Mononuclear cell (primary cell): ENCODE measurements around the gene TOPORS. TPM values are rescaled to one million over a fixed set of nuclear protein-coding genes. Genes with fewer than 3 reads are reported as not detected.
"Not testable (repeated sequence)": the region's sequence is repeated elsewhere in the genome, so short reads cannot be mapped to it uniquely, and the experiment has no call there.

Source experiments
- H3K27me3 ChIP-seq: 2 replicates; pipeline ENCODE4 v1.6.0; 2011; ENCODE audit warnings: low read length, control low read depth; ENCODE audit not compliant: insufficient read depth
- H3K4me1 ChIP-seq: 2 replicates; pipeline ENCODE4 v1.5.1; 2011; ENCODE audit warnings: mild to moderate bottlenecking, low read length, control low read depth; ENCODE audit not compliant: insufficient read depth
- H3K4me3 ChIP-seq: 2 replicates; pipeline ENCODE4 v1.5.1; 2011; ENCODE audit warnings: mild to moderate bottlenecking, low read length, moderate library complexity
- H3K9me3 ChIP-seq: 2 replicates; pipeline ENCODE4 v1.5.1; 2011; ENCODE audit warnings: low read depth, mild to moderate bottlenecking, control low read depth, low read length
- total RNA-seq: library from RNA; depleted of rRNA; stranded (reverse); fragments of >200 nt; gene quantifications from one replicate; pipeline ENCODE4 v1.2.3, GENCODE V29; 2012

The TOPORS gene
- total RNA-seq, 1 donor = 52.3 TPM

DNA sequence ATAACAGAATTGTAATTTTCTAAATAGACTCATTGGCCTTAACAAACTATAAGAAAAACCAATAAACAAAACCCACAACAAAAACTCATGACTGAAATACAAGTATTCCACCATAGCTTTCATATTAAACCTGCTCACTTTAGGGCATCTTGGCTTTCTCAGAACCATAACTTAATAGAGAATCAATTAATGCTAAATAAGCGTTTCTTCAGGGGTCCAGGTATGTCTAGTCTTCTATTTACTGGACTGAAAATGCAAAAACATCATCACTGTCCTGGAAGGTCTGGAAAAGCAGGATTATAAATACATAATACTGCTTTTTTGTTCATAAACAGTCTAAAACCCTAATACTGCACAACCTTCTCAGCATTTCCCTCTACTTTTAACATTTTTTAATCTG lies 6.5 kb downstream of the TOPORS start:
- Histone ChIP-seq H3K4me1 (peaks cover 16% of the 10 kb centered on the region), H3K9me3 (no peaks in the 10 kb centered on the region), H3K27me3 (no peaks in the 10 kb centered on the region), H3K4me3 (no peak overlapping the region)

DNA sequence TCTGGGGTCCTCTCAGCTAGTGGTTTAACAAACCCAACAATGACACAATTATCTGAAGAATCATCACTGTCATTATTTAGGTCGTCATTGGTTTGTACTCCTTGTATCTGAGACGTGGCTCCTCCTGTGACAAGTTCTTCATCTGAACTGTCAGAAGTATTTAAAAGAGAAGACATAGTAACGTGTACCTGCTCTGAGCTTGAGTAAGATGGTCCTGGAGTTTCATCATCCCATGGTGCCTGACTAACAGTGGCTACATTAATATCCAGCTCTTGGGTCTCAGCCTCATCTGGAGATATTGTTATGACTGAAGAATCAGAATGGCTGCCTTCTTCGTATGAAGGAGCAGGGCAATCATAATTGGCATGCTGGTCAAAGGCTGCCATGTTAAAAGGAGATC lies 9.3 kb downstream of the TOPORS start:
- H3K4me3 ChIP-seq = no peak overlapping the region
- H3K9me3 ChIP-seq = no peaks in the 10 kb centered on the region
- H3K4me1 ChIP-seq = no peaks in the 10 kb centered on the region
- no peaks in the 10 kb centered on the region for H3K27me3 ChIP-seq

DNA sequence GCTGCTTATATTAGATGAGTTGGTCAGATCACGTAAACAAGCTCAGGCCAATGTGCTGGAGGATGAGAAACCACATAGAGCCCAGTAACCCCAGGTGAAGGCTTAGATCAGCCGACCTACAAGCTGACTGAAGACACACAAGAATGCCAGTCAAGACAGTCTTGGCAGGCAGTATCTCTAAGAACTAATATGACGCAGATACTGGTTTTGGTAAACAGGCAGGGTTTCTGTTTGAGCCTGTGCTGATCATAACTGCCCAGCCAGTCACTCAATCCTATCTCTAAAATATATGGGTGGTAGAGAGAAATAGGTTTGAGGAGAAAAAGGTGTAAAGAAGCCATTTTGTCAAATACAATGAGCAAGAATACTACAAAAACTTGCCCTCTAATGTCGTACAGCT lies 18.6 kb downstream of the TOPORS start:
- Histone ChIP-seq H3K4me3 (no peak overlapping the region), H3K27me3 (no peaks in the 10 kb centered on the region), H3K4me1 (no peaks in the 10 kb centered on the region), H3K9me3 (no peaks in the 10 kb centered on the region)

DNA sequence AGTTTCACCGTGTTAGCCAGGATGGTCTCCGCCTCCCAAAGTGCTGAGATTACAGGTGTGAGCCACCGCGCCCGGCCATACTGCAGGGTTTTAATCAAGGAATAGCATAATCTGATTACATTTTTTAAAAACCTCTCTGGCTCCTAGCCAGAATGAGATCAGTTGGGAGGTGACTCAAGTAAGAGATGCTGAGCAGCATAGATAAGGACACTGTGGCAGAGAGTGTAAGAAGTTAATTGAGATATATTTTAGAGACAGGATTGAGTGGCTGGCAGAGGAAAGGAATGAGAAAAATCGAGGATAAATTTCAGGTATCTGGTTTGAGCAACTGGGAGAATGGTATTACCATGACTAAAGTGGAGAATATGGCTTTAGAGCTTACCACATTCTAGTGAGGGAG lies 19.1 kb downstream of the TOPORS start:
- no peaks in the 10 kb centered on the region for H3K27me3 ChIP-seq
- H3K4me3 ChIP-seq = no peak overlapping the region
- no peaks in the 10 kb centered on the region for H3K4me1 ChIP-seq
- H3K9me3 ChIP-seq = no peaks in the 10 kb centered on the region

DNA sequence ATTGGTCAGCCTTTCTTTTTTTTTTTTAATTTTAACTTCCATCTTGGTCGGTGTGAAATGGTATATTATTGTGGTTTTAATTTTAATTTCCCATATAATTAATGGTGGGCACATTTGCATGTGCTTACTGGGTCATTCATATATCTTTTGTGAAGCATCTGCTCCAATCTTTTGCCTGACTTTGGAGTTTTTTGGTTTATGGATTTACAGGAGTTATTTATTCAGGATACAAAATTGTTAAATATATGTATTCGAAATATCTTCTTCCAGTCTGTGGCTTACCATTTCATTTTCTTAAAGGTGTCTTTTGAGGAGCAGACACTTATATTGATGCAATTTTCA lies 25.7 kb downstream of the TOPORS start:
- Histone ChIP-seq H3K4me3 (peak overlapping the region; percentile 91), H3K4me1 (peaks cover 32% of the 10 kb centered on the region), H3K9me3 (no peaks in the 10 kb centered on the region), H3K27me3 (no peaks in the 10 kb centered on the region)

DNA sequence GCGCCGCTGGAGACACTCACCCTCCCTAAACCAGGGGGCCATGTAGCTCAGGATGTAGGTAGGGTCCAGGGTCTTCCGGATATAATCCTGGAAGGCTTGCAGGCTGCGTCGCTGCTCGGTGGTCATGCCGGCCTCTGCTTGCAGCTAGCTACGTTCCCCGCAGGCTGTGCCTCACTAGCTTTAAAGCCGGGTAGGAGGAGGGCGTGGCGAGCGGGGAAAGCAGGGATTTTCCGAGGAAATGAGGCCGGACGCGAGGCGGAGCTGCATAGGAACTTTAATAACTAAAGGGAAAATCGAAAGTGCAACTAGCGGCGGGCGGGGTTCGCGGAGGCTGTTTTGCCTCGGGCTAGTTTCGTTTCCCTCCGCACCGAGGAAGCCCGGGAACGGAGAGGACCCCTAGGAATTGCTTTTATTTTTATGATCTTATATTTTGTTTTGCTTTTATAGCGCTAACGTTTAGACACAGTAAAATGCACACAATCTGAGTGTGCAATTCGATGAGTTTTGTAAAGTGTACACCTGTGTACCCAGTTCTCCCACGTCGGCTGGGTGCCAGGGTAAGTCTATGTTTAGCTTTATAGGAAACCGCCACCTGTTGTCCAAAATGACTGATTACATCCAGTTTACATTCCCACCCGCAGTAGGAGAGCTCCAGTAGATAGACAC lies 26.2 kb downstream of the TOPORS start, which contains the start of gene RIGI:
TSS of gene RIGI (minus strand) at position 156 of the 666 bp plus-strand sequence. CDS start at position 126, 30 bp downstream.
- H3K4me3 ChIP-seq = peak within 1 kb of the TSS; percentile 91

DNA sequence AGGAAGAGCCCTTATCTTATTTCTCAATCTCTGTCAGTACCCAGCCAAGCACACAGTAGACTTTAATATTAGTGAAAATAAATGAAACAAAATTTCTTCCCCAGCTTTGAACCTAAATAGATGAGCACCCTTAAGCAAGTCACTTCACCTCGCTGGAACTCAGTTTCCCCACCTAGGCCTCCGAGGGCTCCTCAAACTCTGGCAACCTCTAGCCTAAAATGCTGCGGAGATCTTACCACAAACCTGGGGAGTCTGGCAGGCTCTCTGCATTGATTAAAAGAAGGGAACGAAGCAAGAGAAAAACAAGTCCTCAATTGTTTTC lies 26.7 kb downstream of the TOPORS start:
- H3K4me3 ChIP-seq = peak overlapping the region; percentile 91
- no peaks in the 10 kb centered on the region for H3K27me3 ChIP-seq
- no peaks in the 10 kb centered on the region for H3K9me3 ChIP-seq
- H3K4me1 ChIP-seq = peaks cover 32% of the 10 kb centered on the region

More for the DNA sequence above, 26.2 kb downstream of the TOPORS start, which contains the start of gene RIGI:
- Histone ChIP-seq H3K27me3 (no peaks in the 10 kb centered on the region), H3K4me1 (peaks cover 32% of the 10 kb centered on the region), H3K9me3 (no peaks in the 10 kb centered on the region)

DNA sequence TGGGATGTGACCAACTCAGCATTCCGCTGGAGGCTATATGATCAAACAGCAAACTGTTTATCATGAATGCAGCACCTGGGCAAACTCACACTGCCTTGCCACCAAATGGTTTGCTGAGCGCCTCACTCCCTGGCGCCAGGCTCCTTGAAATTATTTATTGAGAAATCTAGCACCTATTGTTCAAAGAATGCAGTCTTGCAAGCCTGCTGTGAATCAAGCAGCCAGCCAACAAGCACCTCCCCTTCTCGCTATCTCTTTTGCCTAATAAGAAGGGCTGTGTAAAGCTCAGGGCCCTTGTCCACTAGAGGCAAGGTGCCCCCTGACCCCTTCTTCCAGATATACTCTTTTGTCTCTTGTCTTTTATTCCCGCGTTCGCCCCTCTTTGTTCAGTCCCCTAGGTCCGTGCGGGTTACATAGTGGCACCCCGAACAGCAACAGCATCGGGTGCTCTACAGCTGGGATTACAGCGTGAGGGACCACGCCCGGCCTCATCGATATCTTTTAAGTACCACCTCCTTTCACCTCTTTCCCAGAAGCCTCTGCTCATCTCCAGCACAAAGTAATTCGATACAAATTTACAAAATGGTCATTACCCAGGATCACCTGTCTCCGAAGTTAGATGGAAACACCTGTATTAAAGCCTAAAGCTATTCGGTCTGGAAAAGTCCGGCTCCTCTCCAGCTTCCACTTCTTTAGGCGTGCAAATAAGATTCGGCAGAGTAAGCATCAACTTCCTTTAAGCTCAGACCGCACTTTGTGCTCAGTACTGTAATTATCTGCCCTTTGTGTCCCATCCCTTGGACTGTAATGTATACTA lies 27.3 kb downstream of the TOPORS start:
- peak overlapping the region; percentile 91 for H3K4me3 ChIP-seq

DNA sequence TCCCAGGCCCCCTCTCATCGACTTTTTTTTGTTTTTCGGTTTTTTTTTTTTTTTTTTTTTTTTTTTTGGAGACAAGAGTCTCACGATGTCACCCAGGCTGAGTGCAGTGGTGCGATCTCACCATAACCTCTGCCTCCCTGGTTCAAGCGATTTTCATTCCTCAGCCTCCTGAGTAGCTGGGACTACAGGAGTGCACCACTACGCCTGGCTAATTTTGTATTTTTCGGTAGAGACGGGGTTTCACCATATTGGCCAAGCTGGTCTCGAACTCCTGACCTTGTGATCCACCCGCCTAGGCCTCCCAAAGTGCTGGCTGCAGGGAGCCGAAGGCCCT lies 27.9 kb downstream of the TOPORS start:
- not testable (repeated sequence) for H3K27me3 ChIP-seq, H3K9me3 ChIP-seq
- Histone ChIP-seq H3K4me3 (peak overlapping the region; percentile 91), H3K4me1 (peaks cover 32% of the 10 kb centered on the region)

More for the DNA sequence above, 27.3 kb downstream of the TOPORS start:
- H3K9me3 ChIP-seq = no peaks in the 10 kb centered on the region
- H3K27me3 ChIP-seq = no peaks in the 10 kb centered on the region
- H3K4me1 ChIP-seq = peaks cover 32% of the 10 kb centered on the region

DNA sequence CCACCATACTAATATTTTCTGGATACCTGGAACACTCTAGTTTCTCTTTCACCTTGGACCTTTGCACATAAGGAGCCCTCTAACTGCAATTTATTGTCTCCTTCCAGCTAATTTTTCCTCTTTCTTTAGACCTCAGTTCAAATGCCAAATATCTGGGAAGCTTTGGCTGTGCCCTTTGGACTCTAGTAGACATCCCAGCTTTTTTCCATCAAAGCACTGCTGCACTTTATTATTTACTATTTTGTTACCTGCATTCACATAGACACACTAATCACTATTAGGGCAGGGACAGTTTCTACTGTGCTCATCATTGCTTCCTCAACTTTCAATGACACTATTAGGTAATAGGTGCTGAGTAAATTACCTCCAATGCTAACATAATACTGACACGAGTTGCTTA lies 28.5 kb downstream of the TOPORS start:
- H3K9me3 ChIP-seq = no peaks in the 10 kb centered on the region
- no peak overlapping the region for H3K4me3 ChIP-seq
- H3K4me1 ChIP-seq = peaks cover 32% of the 10 kb centered on the region
- H3K27me3 ChIP-seq = no peaks in the 10 kb centered on the region

DNA sequence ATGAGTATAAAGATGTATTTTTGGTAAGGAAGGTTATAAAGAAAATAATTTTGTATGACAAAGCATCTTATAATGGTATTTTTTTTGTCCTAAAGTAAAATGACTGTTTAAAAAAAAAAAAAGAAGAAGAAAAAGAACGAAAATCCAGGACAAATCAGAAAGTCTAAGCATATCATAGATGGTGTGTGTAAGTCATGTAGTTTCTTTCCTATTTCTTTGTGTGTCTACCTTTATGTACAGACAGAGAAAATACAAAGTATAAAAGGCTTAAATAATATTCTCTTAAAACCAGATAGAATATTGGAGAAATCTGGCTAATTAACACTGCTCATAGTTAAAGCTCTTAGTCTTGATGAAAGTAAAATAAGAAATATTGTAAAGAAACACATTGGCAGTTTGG lies 34.1 kb downstream of the TOPORS start:
- Histone ChIP-seq H3K27me3 (no peaks in the 10 kb centered on the region), H3K4me1 (peaks cover 5% of the 10 kb centered on the region), H3K4me3 (no peak overlapping the region), H3K9me3 (no peaks in the 10 kb centered on the region)

DNA sequence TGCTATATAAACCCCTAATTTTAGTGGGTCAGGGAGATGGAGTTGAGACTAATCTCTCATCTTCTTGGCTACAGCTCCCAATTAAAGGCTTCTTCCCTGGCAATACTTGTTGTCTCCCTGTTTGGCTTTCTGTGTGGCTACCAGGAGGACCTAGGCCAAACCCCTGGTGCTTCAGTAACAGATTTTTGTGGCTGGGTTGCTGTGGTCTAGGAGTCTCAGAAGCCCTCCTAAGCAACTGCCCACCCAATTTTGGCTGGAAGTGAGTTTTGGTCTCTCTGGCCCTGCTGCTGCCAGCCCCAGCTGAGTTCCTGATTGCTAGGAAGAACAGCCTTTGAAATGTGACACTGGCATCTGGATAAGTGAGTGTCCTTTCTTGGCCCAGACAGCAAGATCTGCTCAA lies 36.1 kb downstream of the TOPORS start:
- H3K4me3 ChIP-seq = no peak overlapping the region
- H3K9me3 ChIP-seq = no peaks in the 10 kb centered on the region
- H3K27me3 ChIP-seq = no peaks in the 10 kb centered on the region
- no peaks in the 10 kb centered on the region for H3K4me1 ChIP-seq

DNA sequence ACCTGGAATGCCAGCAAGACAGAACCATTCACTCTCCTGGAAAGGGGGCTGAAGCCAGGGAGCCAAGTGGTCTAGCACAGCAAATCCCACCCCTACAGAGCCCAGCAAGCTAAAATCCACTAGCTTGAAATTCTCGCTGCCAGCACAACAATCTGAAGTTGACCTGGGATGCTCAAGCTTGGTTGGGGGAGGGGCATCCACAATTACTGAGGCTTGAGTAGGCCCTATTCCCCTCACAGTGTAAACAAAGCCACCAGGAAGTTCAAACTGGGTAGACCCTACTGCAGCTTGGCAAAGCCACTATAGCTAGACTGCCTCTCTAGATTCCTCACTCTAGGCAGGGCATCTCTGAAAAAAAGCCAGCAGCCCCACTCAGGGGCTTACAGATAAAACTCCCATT lies 43.7 kb downstream of the TOPORS start:
- Histone ChIP-seq H3K27me3 (no peaks in the 10 kb centered on the region), H3K4me3 (no peak overlapping the region)

DNA sequence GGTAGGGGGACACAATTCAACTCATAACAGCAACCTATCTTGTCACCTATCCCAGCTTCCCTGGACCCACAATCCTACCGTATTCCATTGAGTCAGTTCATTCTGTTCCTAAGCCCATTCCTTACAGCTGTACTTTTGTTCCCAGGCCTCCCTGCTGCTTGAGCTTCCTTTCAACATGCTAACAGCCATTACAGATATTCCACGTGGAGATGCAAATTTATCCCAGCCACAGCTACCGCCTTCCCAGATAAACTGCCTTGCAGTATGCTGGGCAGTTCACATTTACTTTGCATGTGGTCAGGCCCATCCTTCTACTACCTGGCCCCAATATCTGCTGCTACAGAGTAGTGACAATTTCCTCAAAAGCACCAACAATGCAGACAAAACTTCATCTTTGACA lies 49.4 kb downstream of the TOPORS start:
- no peaks in the 10 kb centered on the region for H3K9me3 ChIP-seq

More for the DNA sequence above, 43.7 kb downstream of the TOPORS start:
- H3K4me1 ChIP-seq = no peaks in the 10 kb centered on the region
- H3K9me3 ChIP-seq = no peaks in the 10 kb centered on the region

DNA sequence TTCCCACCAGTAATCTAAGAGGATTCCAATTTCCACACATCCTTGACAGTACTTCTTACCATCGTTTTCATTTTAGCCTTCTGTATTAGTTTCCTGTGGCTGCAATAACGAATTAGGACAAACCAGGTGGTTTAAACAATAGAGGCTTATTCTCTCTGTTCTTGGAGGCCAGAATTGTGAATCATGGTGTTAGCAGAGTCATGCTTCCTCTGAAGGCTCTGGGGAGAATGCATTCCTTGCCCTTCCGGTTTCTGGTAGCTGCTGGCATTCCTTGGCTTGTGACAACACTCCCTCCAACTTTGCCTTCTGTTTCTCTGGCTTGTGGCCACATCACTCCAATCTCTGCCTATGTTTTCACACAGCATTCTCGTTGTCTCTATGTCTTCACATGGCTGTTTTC lies 49.9 kb downstream of the TOPORS start:
- no peaks in the 10 kb centered on the region for H3K27me3 ChIP-seq
- H3K4me1 ChIP-seq = no peaks in the 10 kb centered on the region
- no peaks in the 10 kb centered on the region for H3K9me3 ChIP-seq
- H3K4me3 ChIP-seq = no peak overlapping the region

More for the DNA sequence above, 49.4 kb downstream of the TOPORS start:
- Histone ChIP-seq H3K4me1 (no peaks in the 10 kb centered on the region), H3K4me3 (no peak overlapping the region), H3K27me3 (no peaks in the 10 kb centered on the region)

DNA sequence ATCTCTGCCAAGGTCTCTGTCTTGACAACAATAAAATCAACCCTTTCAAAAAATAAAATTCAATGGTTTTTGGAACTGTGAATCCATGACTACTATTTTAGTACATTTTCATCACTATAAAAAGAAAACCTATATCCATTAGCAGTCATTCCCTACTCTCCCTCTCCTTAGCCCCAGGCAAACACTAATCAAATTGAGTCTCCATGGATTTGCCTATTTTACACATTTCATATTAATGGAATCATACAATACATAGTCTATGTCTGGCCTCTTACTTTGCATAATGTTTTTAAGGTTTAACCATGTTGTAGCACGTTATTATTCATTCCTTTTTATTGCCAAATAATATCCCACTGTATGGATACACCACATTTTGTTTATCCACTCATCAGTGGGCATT lies 50.5 kb downstream of the TOPORS start:
- no peaks in the 10 kb centered on the region for H3K27me3 ChIP-seq
- no peaks in the 10 kb centered on the region for H3K9me3 ChIP-seq
- H3K4me3 ChIP-seq = no peak overlapping the region
- no peaks in the 10 kb centered on the region for H3K4me1 ChIP-seq
